Left kidney (tissue), 8 donors: ENCODE measurements around the gene DUOX2. TPM values are rescaled to one million over a fixed set of nuclear protein-coding genes. Genes with fewer than 3 reads are reported as not detected.

Experiments used
- DNase-seq: peaks from one replicate; pipeline ENCODE4 v3.0.0-alpha.2; 2013
- long read RNA-seq, 8 donors: transcript quantifications; one replicate each; lab custom pipeline, GENCODE V29; 2026
- polyA plus RNA-seq: library from polyadenylated mRNA; unstranded; fragments of 120-200 nt; gene quantifications from one replicate; pipeline ENCODE4 v1.2.1, GENCODE V29; 2013; ENCODE audit not compliant: insufficient read length

DUOX2 gene
- polyA plus RNA-seq: 0.03 TPM
- long read RNA-seq, donor 1: 0 reads
- long read RNA-seq, donor 2: 0 reads
- long read RNA-seq, donor 3: 0 reads
- long read RNA-seq, donor 4: 0 reads
- long read RNA-seq, donor 5: 0 reads
- long read RNA-seq, donor 6: 0 reads
- long read RNA-seq, donor 7: 0 reads
- long read RNA-seq, donor 8: 0 reads

GRCh38 chr15:45114076-45114750, at the start of gene DUOX2, which contains the start of gene DUOXA2:
TSS of gene DUOX2 (minus strand) at chr15:45114172. CDS start at chr15:45113411, 761 bp downstream.
TSS of gene DUOXA2 (plus strand) at chr15:45114326. CDS start at chr15:45114606, 280 bp downstream.
- no peak for DNase-seq

DNA sequence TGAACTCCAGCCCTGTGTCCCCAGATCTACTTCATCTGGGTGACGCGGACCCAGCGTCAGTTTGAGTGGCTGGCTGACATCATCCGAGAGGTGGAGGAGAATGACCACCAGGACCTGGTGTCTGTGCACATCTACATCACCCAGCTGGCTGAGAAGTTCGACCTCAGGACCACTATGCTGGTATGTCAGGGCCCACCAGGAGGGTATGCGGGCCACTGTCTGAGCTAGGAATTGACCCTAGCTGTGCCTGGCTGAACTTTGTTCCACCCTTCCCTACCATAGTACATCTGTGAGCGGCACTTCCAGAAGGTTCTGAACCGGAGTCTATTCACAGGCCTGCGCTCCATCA, 49.5 kb upstream of the DUOX2 start:
- no peak for DNase-seq

DNA sequence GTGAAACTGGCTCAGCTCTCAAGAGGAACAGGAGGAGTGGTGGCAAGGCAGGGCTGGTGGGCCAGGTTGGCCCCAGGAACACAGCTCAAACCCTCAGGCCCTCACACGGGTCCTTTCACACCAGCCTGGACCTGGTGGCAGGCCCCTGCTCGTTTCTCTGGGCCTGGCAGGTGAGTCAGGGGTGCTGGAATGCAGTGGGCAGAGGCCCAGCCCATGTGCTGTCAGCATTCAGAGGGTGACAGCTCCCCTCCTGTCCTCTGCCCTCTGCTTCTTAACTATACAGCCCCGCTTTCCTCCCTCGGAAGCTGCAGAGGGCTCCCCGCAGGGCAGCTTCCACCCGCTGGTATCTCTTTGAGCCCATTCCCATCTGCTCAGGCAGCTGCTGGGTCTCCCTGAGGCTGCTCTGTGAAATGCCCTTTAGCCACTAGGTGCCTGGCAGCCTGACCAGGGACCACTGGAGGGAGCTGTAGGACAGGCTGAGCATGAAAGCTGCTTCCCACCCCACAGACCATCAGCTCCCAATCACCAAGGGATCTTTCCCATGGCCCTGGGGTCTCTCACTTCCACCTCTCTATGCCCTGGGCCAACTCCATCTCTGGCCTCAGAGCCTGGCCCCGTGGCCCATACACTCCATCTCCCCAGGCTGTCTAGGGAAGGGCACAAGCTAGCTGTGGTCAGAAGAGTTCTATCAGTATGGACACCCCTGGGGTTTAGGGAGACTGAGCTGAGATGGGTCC, 49.0 kb upstream of the DUOX2 start:
- peak; percentile 73 for DNase-seq

DNA sequence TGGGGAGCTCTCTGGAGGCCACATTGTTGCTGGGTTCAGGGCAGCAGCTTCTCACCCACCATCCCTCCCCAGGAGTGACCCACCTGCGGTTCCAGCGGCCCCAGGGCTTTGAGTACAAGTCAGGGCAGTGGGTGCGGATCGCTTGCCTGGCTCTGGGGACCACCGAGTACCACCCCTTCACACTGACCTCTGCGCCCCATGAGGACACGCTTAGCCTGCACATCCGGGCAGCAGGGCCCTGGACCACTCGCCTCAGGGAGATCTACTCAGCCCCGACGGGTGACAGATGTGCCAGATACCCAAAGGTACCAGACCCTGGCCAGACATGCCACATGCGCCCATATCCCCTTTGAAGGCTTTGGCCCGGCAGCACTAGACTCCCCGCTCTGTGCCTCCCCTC, 47.7 kb upstream of the DUOX2 start:
- DNase-seq: no peak

DNA sequence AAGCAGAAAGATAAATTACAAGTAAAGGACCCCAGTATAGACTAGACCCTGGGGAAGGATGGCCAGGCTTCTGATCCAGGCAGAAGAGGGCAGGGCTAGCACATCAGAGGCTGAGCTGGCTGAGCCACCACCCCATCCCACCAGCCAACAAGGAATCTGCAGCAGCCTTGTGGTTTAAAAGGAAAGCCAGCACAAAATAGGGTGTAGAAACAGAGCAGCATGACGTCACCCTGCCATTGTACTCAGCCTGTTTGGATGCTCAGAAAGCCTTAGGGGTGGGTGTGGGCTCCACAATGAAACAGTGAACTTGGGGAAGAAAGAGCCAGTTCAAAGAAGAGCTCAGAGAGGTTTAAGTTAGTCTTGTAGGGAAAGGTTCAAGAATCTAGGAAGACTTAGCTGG, 44.0 kb upstream of the DUOX2 start:
- DNase-seq: no peak

DNA sequence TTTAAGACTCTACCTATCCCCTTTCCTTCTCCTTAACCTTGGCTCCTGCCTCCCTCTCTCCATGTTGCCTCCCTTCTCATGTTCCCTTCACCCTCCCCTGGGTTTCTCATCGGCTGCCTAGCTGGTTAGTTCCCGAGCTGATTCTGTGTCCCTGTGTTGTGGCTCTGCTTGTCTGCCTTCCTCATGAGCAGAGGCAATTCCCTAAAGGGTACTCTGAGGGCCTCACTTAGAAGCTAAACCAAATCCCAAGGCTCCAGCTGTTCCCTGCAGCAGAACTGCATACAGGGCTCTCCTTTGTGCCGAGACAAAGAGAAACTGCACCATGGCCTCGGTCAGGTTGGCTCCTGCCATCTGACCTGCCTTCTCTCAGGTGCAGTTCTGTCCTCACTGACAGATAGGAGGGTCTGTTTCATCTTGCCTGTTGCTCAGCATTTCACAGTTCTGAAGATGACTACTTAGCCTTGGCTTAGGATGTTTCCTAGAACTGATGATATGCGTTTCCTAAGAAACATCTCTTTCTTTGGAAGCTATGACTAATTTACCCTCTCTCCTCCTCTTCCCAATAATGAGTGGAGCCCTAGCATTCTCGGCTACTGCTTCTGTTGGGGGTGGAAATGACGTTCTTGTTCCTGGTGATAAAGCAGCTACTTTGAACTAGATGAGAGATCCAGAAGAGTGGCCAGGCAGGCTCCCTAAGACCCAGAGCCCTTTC, 42.9 kb upstream of the DUOX2 start:
- DNase-seq: no peak

GRCh38 chr15:45155739-45156138, 41.8 kb upstream of the DUOX2 start:
- no peak for DNase-seq

GRCh38 chr15:45151998-45152828, 38.2 kb upstream of the DUOX2 start:
- DNase-seq: no peak

DNA sequence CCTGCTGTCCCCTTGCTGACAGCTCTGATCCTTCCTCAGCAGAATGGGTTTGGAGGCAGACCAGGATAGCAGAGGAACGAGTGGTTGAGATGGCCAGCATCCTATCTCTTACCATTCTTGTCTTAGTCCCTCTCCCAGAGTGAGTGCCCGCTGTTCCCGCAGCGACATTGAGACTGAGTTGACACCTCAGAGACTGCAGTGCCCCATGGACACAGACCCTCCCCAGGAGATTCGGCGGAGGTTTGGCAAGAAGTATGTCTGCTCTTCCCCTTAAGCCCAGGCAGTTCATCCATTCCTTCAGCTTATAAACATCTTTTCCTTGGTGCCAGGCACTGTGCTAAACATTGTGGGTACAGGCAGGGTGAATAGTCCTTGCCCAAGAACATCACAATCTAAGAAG, 37.0 kb upstream of the DUOX2 start:
- DNase-seq: no peak

- DNase-seq: no peak
Observed at GRCh38 chr15:45150481-45150880, 36.5 kb upstream of the DUOX2 start.

DNA sequence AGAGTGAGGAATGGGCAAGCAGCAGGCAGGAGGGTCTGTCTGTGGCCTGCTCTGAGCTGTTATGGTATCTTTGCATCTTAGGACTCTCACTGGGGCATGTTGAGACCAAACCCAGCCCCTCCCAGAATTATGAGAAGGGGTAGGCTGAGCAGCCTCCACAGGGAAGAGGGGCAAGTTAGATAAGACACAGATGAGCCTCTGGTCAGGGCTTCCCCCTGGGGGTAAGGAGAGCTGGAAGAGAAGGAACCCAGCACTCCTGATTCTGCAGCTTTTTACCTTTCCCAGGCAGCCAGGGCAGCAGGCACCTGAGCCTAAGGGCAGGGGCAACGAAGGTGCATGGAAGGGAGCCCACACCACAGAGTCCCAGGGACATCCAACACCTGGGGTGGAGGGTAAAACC, 35.1 kb upstream of the DUOX2 start:
- no peak for DNase-seq

GRCh38 chr15:45148076-45149059, 34.4 kb upstream of the DUOX2 start:
- DNase-seq: no peak

GRCh38 chr15:45147606-45148005, 33.6 kb upstream of the DUOX2 start:
- no peak for DNase-seq

DNA sequence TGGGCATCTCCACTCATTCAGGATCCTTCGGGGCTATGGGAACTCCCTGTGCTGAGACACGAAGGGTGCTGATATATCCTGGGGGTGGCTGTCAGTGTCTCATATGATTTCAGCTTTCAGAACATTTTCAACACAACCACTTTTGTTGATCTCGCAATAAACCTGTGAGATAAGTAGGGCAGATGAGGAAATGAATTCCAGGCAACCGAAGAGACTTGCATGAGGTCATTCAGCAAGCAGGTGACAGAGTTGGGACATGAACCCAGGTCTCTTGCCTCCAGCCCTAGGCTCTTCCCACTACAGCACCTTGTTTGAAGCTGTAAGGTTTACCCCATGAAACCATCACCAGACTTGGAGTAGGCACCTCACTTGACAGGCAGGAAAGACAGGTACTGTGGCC, 32.4 kb upstream of the DUOX2 start:
- no peak for DNase-seq

DNA sequence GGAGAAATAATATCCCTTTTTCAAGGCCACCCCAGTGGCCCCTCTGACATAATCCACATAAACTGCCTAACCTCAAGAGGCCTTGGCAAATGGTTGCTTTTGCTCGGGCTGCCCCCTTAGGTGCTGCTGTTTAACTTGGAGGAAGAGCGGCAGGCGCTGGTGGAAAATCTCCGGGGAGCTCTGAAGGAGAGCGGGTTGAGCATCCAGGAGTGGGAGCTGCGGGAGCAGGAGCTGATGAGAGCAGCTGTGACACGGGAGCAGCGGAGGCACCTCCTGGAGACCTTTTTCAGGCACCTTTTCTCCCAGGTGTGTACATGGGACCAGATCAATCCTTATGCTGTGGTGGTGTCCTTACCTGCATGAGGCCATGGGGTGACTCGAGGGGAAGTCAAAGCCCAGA, 30.8 kb upstream of the DUOX2 start:
- no peak for DNase-seq

DNA sequence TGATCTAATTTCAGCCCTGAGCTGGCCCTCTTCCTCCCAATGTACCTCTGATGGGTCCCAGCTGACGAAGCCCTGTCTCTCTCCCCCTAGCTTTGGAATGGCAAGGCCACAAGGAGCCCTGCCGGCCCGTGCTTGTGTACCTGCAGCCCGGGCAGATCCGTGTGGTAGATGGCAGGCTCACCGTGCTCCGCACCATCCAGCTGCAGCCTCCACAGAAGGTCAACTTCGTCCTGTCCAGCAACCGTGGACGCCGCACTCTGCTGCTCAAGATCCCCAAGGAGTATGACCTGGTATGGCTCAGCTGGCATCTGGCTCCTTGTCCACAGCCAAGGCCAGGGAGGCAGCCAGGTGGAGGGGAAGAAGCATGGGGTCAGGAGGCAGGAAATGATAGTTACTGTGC, 30.0 kb upstream of the DUOX2 start:
- no peak for DNase-seq

GRCh38 chr15:45143056-45143455, 29.1 kb upstream of the DUOX2 start:
- no peak for DNase-seq

- DNase-seq: no peak
Observed at GRCh38 chr15:45141386-45141785, 27.4 kb upstream of the DUOX2 start.

DNA sequence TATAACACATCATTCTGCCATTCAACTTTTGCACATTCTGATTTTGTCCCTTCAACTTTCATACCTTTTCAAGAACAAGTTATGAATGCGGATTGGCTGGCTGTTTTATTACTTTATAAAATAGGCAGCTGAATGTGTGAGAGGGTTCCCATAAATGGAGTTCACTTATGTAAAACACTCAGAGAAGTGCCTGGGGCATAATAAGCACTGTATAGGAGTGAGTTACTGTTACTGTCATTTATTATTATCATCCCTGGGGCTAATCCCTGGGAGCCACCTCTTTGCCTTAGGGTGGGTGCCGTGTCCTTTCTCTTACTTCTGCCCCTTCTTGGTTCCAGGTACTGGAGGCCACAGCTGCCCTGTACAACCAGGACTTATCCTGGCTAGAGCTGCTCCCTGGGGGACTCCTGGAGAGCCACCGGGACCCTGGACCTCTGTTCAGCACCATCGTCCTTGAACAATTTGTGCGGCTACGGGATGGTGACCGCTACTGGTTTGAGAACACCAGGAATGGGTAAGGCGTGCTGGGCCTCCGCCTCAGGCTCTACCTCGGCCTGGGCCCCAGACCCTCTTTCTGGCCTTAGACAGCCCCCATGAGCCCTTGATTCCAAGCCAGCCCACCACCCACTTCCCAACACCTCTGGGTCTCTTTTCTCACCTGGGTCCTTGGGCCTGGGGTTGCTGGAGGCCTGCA, 26.7 kb upstream of the DUOX2 start:
- no peak for DNase-seq

DNA sequence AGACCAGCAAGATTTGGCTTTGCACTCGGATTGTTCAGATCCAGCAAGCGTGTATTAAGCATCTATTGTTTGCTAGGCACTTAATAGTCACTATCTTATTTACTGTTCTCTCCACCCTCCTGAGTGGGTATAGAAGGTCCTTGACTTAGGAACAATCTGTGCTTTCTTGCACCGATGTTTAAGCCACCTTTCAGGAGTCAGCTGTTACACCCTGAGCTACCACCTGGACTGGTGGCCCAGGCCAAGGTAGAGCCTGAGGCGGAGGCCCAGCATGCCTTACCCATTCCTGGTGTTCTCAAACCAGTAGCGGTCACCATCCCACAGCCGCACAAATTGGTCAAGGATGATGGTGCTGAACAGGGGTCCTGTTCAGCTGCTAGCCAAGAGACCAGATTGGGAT, 25.8 kb upstream of the DUOX2 start:
- no peak for DNase-seq
